WTC11 (cell line): Measurements from ENCODE around the gene RPRD1B. TPM values are rescaled to one million over a fixed set of nuclear protein-coding genes. Genes with fewer than 3 reads are reported as not detected.

Source experiments
- ATAC-seq: fragments of 200-7000 bp; cut with Tn5 transposase; 2 replicates; pipeline ENCODE4 v1.10.0; 2021; ENCODE audit warnings: mild to moderate bottlenecking, moderate library complexity
- Bru-seq: library from RNA; stranded (reverse); fragments of 400-500 nt; gene quantifications from one replicate; lab custom pipeline; 2021; lab: Mats Ljungman, UMichigan
- CTCF ChIA-PET: fragments of 300-600 bp; sonication (Branson Sonifier 250); formaldehyde crosslinking; loops from one replicate; lab custom pipeline; 2021; ENCODE audit warnings: antibody characterized with exemption; lab: Charles Lee
- POLR2A ChIA-PET: fragments of 350-600 bp; sonication (Branson Sonifier 250); formaldehyde crosslinking; loops from one replicate; lab custom pipeline; 2021; ENCODE audit warnings: antibody characterized with exemption; lab: Charles Lee
- DNase-seq: peaks from one replicate; pipeline ENCODE4 v3.0.0; 2021; ENCODE audit warnings: low spot score
- H3K27ac Mint-ChIP-seq: 2 replicates; pipeline ENCODE4 v1.8.0; 2021; ENCODE audit warnings: mixed read lengths
- H3K27me3 Mint-ChIP-seq: 2 replicates; pipeline ENCODE4 v1.8.0; 2021; ENCODE audit warnings: low read depth, mild to moderate bottlenecking, moderate library complexity, mixed read lengths
- H3K36me3 Mint-ChIP-seq: 2 replicates; pipeline ENCODE4 v1.8.0; 2021; ENCODE audit warnings: mixed read lengths
- H3K4me1 Mint-ChIP-seq: 2 replicates; pipeline ENCODE4 v1.8.0; 2022; ENCODE audit warnings: mixed read lengths
- H3K4me3 Mint-ChIP-seq: 2 replicates; pipeline ENCODE4 v1.8.0; 2021; ENCODE audit warnings: mild to moderate bottlenecking, moderate library complexity, mixed read lengths
- H3K9me3 Mint-ChIP-seq: 2 replicates; pipeline ENCODE4 v1.8.0; 2021; ENCODE audit warnings: mixed read lengths
- CREB1 ChIP-seq: sonication (generic); formaldehyde crosslinking; IDR thresholded peaks from 2 replicates; pipeline ENCODE4 v1.8.0; 2023; ENCODE audit warnings: mild to moderate bottlenecking, missing genetic modification reagents
- CREM ChIP-seq: sonication (generic); formaldehyde crosslinking; IDR thresholded peaks from 2 replicates; pipeline ENCODE4 v1.8.1; 2022; ENCODE audit warnings: mild to moderate bottlenecking, missing genetic modification reagents, moderate library complexity
- ETV6 ChIP-seq: sonication (generic); formaldehyde crosslinking; IDR thresholded peaks from 2 replicates; pipeline ENCODE4 v1.8.1; 2022; ENCODE audit warnings: mild to moderate bottlenecking, missing genetic modification reagents
- FOXK1 ChIP-seq: sonication (generic); formaldehyde crosslinking; IDR thresholded peaks from 2 replicates; pipeline ENCODE4 v1.8.0; 2022; ENCODE audit warnings: mild to moderate bottlenecking, moderate library complexity, missing genetic modification reagents
- FOXP1 ChIP-seq: sonication (generic); formaldehyde crosslinking; IDR thresholded peaks from 2 replicates; pipeline ENCODE4 v1.8.0; 2022; ENCODE audit warnings: missing genetic modification reagents, mild to moderate bottlenecking, moderate library complexity, borderline replicate concordance
- GABPB1 ChIP-seq: sonication (generic); formaldehyde crosslinking; IDR thresholded peaks from 2 replicates; pipeline ENCODE4 v1.8.1; 2023; ENCODE audit warnings: mild to moderate bottlenecking, missing genetic modification reagents
- GTF2I ChIP-seq: fragments of 250-450 bp; sonication (Bioruptor Pico); conservative IDR thresholded peaks from 2 replicates; pipeline ENCODE4 v1.4.0; 2021; ENCODE audit warnings: mild to moderate bottlenecking
- NFE2L1 ChIP-seq: sonication (generic); formaldehyde crosslinking; IDR thresholded peaks from 2 replicates; pipeline ENCODE4 v1.8.1; 2023; ENCODE audit warnings: missing genetic modification reagents
- NR2C2 ChIP-seq: sonication (generic); formaldehyde crosslinking; IDR thresholded peaks from 2 replicates; pipeline ENCODE4 v1.8.0; 2022; ENCODE audit warnings: mild to moderate bottlenecking, missing genetic modification reagents
- NR3C1 ChIP-seq: sonication (generic); formaldehyde crosslinking; conservative IDR thresholded peaks from 2 replicates; pipeline ENCODE4 v1.8.1; 2023; ENCODE audit warnings: low read depth, mild to moderate bottlenecking, missing genetic modification reagents
- SMAD4 ChIP-seq: sonication (generic); formaldehyde crosslinking; IDR thresholded peaks from 2 replicates; pipeline ENCODE4 v1.8.0; 2022; ENCODE audit warnings: mild to moderate bottlenecking, missing genetic modification reagents
- SP1 ChIP-seq: sonication (generic); formaldehyde crosslinking; conservative IDR thresholded peaks from 2 replicates; pipeline ENCODE4 v1.8.1; 2022; ENCODE audit warnings: missing genetic modification reagents
- TCF7 ChIP-seq: sonication (generic); formaldehyde crosslinking; IDR thresholded peaks from 2 replicates; pipeline ENCODE4 v1.8.0; 2022; ENCODE audit warnings: mild to moderate bottlenecking, low read depth, missing genetic modification reagents, moderate library complexity
- TEAD1 ChIP-seq: sonication (generic); formaldehyde crosslinking; IDR thresholded peaks from 2 replicates; pipeline ENCODE4 v1.8.0; 2022; ENCODE audit warnings: mild to moderate bottlenecking, missing genetic modification reagents
- ZNF232 ChIP-seq: sonication (generic); formaldehyde crosslinking; IDR thresholded peaks from 2 replicates; pipeline ENCODE4 v1.8.0; 2022; ENCODE audit warnings: mild to moderate bottlenecking, missing genetic modification reagents
- ZNF423 ChIP-seq: fragments of 250-450 bp; sonication (Bioruptor Pico); IDR thresholded peaks from 2 replicates; pipeline ENCODE4 v2.1.2; 2022; ENCODE audit warnings: mild to moderate bottlenecking, moderate library complexity
- long read RNA-seq, 3 experiments: library from RNA in 1 of 3; library from capped mRNA in 1 of 3; library from polyadenylated mRNA in 1 of 3; unstranded in 2 of 3; stranded (forward) in 1 of 3; transcript quantifications; one replicate each; pipeline ENCODE4 v2.0.0, GENCODE V29; 2021
- total RNA-seq: library from RNA; stranded (reverse); gene quantifications from 3 replicates; pipeline ENCODE4 v1.2.3, GENCODE V29; 2021
- TF ChIP-seq, protein P1 (sequence below): sonication (generic); formaldehyde crosslinking; IDR thresholded peaks from 2 replicates; pipeline ENCODE4 v1.8.0; 2022; ENCODE audit warnings: mild to moderate bottlenecking, missing genetic modification reagents
- TF ChIP-seq, protein P2 (sequence below): sonication (generic); formaldehyde crosslinking; IDR thresholded peaks from 2 replicates; pipeline ENCODE4 v1.8.0; 2023; ENCODE audit warnings: mild to moderate bottlenecking, missing genetic modification reagents
- TF ChIP-seq, protein P3 (sequence below): sonication (generic); formaldehyde crosslinking; IDR thresholded peaks from 2 replicates; pipeline ENCODE4 v1.8.1; 2022; ENCODE audit warnings: mild to moderate bottlenecking, moderate library complexity, missing genetic modification reagents
- TF ChIP-seq, protein P4 (sequence below): sonication (generic); formaldehyde crosslinking; IDR thresholded peaks from 2 replicates; pipeline ENCODE4 v1.8.0; 2022; ENCODE audit warnings: mild to moderate bottlenecking, missing genetic modification reagents
- TF ChIP-seq, protein P5 (sequence below): fragments of 250-450 bp; sonication (Bioruptor Pico); IDR thresholded peaks from 2 replicates; pipeline ENCODE4 v1.9.0; 2021; ENCODE audit warnings: mild to moderate bottlenecking
- TF ChIP-seq, protein P6 (sequence below): sonication (generic); formaldehyde crosslinking; IDR thresholded peaks from 2 replicates; pipeline ENCODE4 v1.8.0; 2023; ENCODE audit warnings: missing genetic modification reagents
- TF ChIP-seq, protein P7 (sequence below): sonication (generic); formaldehyde crosslinking; IDR thresholded peaks from 2 replicates; pipeline ENCODE4 v1.8.1; 2022; ENCODE audit warnings: low read depth, mild to moderate bottlenecking, moderate library complexity, missing genetic modification reagents, borderline replicate concordance

The RPRD1B gene, protein sequence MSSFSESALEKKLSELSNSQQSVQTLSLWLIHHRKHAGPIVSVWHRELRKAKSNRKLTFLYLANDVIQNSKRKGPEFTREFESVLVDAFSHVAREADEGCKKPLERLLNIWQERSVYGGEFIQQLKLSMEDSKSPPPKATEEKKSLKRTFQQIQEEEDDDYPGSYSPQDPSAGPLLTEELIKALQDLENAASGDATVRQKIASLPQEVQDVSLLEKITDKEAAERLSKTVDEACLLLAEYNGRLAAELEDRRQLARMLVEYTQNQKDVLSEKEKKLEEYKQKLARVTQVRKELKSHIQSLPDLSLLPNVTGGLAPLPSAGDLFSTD
- total RNA-seq (21.4 to 25.5 TPM (median 21.5 TPM) in 3 replicates), Bru-seq, nascent RNA (percentile 84 among the genes with signal in this experiment)
- long read RNA-seq, experiment 1, transcript RPRD1B-201 (7 exons, 3,874 nt): major isoform, 110 of 149 reads
- long read RNA-seq, experiment 1, partial matches to known transcripts: 2 of 149 reads
- long read RNA-seq, experiment 1, other reads (novel, unspliced or antisense): 37 of 149 reads
- long read RNA-seq, experiment 2, transcript RPRD1B-201 (7 exons, 3,874 nt): major isoform, 12 of 27 reads
- long read RNA-seq, experiment 2, partial matches to known transcripts: 5 of 27 reads
- long read RNA-seq, experiment 2, other reads (novel, unspliced or antisense): 10 of 27 reads
- long read RNA-seq, experiment 3, partial matches to known transcripts: 0 of 8 reads
- long read RNA-seq, experiment 3, other reads (novel, unspliced or antisense): 7 of 8 reads

DNA sequence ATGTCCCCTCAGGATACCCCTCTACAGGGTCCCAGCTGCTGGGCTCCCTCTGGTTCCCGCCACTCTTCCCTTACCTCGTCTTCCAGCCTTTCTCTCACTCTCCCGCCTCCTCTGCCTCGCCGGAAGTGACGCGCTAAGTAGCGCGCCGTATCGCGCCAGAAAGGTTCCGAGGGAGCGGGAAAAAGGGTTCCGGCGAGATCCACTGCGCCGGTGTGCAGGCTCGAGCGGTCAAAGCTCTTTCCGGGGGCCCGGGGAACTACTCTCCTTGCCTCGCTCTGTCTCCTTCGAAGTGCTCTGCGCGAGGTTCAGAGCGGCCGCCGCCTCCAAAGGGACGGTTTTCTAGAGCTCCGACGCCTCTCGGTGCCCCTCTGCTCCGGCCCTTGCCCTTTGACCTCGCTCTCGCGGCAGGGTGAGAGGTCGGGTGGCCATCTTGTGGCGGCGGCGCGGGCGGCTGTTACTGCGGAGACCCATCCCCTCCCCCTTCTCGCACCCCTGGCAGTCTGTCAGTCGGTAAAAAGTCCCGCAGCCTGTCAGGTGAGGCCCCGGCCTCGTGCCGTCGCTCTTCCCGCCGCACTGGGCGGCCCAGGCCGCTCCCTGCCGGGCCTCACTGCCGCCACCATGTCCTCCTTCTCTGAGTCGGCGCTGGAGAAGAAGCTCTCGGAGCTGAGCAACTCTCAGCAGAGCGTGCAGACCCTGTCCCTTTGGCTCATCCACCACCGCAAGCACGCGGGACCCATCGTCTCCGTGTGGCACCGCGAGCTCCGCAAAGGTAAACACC lies at the start of gene RPRD1B, which contains the start of gene TTI1:
TSS of gene RPRD1B (plus strand) at position 417 of the 778 bp plus-strand sequence. CDS start at position 619, 202 bp downstream.
TSS of gene TTI1 (minus strand) at position 127 of the 778 bp plus-strand sequence. CDS start 19,640 bp downstream, outside the sequence.
- ChIA-PET CTCF (interaction anchor here (1.0 to 2.4 kb wide), 5 partner anchors 13 to 458 kb away, joined by 3 to 8 read pairs (median 4); no protein-coding TSS in a partner anchor), POLR2A (interaction anchor here (1.6 kb wide), 1 partner anchor 11 kb away, joined by 6 read pairs; no protein-coding TSS in a partner anchor)
- Mint-ChIP-seq H3K36me3 (peaks cover 22% of the 10 kb centered on the region), H3K27me3 (no peaks in the 10 kb centered on the region), H3K4me3 (peak within 1 kb of the TSS; percentile 94), H3K4me1 (peaks cover 45% of the 10 kb centered on the region), H3K9me3 (no peaks in the 10 kb centered on the region), H3K27ac (peak within 1 kb of the TSS; percentile 96)
- ATAC-seq (peak; percentile 83), DNase-seq (peak; percentile 89)
- TF ChIP-seq ZNF423 (CRISPR knock-in tag): no peak
- TF ChIP-seq, protein P1, sequence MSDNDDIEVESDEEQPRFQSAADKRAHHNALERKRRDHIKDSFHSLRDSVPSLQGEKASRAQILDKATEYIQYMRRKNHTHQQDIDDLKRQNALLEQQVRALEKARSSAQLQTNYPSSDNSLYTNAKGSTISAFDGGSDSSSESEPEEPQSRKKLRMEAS (CRISPR knock-in tag): peak; percentile 51
- TF ChIP-seq NFE2L1 (CRISPR knock-in tag): peak; percentile 42; the same call in 1 of the 2 replicates
- peak; percentile 91 for TF ChIP-seq GABPB1 (CRISPR knock-in tag)
- TF ChIP-seq TCF7 (CRISPR knock-in tag): 0 out of 2 replicates have a peak, but pooled peaks have one; percentile 49
- TF ChIP-seq, protein P2, sequence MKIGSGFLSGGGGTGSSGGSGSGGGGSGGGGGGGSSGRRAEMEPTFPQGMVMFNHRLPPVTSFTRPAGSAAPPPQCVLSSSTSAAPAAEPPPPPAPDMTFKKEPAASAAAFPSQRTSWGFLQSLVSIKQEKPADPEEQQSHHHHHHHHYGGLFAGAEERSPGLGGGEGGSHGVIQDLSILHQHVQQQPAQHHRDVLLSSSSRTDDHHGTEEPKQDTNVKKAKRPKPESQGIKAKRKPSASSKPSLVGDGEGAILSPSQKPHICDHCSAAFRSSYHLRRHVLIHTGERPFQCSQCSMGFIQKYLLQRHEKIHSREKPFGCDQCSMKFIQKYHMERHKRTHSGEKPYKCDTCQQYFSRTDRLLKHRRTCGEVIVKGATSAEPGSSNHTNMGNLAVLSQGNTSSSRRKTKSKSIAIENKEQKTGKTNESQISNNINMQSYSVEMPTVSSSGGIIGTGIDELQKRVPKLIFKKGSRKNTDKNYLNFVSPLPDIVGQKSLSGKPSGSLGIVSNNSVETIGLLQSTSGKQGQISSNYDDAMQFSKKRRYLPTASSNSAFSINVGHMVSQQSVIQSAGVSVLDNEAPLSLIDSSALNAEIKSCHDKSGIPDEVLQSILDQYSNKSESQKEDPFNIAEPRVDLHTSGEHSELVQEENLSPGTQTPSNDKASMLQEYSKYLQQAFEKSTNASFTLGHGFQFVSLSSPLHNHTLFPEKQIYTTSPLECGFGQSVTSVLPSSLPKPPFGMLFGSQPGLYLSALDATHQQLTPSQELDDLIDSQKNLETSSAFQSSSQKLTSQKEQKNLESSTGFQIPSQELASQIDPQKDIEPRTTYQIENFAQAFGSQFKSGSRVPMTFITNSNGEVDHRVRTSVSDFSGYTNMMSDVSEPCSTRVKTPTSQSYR (CRISPR knock-in tag): peak; percentile 68; the same call in 1 of the 2 replicates
- TF ChIP-seq CREB1 (CRISPR knock-in tag): peak; percentile 88; the same call in 1 of the 2 replicates
- peak; percentile 96 for TF ChIP-seq NR2C2 (CRISPR knock-in tag)
- TF ChIP-seq SP1 (CRISPR knock-in tag): peak; percentile 48
- TF ChIP-seq, protein P3, sequence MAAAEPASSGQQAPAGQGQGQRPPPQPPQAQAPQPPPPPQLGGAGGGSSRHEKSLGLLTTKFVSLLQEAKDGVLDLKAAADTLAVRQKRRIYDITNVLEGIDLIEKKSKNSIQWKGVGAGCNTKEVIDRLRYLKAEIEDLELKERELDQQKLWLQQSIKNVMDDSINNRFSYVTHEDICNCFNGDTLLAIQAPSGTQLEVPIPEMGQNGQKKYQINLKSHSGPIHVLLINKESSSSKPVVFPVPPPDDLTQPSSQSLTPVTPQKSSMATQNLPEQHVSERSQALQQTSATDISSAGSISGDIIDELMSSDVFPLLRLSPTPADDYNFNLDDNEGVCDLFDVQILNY (CRISPR knock-in tag): peak; percentile 93
- peak; percentile 23; the same call in 1 of the 2 replicates for TF ChIP-seq FOXP1 (CRISPR knock-in tag)
- TF ChIP-seq TEAD1 (CRISPR knock-in tag): peak; percentile 70; the same call in 1 of the 2 replicates
- TF ChIP-seq, protein P4, sequence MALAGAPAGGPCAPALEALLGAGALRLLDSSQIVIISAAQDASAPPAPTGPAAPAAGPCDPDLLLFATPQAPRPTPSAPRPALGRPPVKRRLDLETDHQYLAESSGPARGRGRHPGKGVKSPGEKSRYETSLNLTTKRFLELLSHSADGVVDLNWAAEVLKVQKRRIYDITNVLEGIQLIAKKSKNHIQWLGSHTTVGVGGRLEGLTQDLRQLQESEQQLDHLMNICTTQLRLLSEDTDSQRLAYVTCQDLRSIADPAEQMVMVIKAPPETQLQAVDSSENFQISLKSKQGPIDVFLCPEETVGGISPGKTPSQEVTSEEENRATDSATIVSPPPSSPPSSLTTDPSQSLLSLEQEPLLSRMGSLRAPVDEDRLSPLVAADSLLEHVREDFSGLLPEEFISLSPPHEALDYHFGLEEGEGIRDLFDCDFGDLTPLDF (CRISPR knock-in tag): peak; percentile 89; the same call in 1 of the 2 replicates
- peak; percentile 93 for TF ChIP-seq ETV6 (CRISPR knock-in tag)
- peak; percentile 98 for TF ChIP-seq CREM (CRISPR knock-in tag)
- TF ChIP-seq, protein P5, sequence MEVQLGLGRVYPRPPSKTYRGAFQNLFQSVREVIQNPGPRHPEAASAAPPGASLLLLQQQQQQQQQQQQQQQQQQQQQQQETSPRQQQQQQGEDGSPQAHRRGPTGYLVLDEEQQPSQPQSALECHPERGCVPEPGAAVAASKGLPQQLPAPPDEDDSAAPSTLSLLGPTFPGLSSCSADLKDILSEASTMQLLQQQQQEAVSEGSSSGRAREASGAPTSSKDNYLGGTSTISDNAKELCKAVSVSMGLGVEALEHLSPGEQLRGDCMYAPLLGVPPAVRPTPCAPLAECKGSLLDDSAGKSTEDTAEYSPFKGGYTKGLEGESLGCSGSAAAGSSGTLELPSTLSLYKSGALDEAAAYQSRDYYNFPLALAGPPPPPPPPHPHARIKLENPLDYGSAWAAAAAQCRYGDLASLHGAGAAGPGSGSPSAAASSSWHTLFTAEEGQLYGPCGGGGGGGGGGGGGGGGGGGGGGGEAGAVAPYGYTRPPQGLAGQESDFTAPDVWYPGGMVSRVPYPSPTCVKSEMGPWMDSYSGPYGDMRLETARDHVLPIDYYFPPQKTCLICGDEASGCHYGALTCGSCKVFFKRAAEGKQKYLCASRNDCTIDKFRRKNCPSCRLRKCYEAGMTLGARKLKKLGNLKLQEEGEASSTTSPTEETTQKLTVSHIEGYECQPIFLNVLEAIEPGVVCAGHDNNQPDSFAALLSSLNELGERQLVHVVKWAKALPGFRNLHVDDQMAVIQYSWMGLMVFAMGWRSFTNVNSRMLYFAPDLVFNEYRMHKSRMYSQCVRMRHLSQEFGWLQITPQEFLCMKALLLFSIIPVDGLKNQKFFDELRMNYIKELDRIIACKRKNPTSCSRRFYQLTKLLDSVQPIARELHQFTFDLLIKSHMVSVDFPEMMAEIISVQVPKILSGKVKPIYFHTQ: no peak
- TF ChIP-seq, protein P6, sequence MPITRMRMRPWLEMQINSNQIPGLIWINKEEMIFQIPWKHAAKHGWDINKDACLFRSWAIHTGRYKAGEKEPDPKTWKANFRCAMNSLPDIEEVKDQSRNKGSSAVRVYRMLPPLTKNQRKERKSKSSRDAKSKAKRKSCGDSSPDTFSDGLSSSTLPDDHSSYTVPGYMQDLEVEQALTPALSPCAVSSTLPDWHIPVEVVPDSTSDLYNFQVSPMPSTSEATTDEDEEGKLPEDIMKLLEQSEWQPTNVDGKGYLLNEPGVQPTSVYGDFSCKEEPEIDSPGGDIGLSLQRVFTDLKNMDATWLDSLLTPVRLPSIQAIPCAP (CRISPR knock-in tag): peak; percentile 81; the same call in 1 of the 2 replicates
- no peak for TF ChIP-seq NR3C1 (CRISPR knock-in tag)
- TF ChIP-seq GTF2I (CRISPR knock-in tag): no peak
- TF ChIP-seq FOXK1 (CRISPR knock-in tag): peak; percentile 66
- TF ChIP-seq, protein P7, sequence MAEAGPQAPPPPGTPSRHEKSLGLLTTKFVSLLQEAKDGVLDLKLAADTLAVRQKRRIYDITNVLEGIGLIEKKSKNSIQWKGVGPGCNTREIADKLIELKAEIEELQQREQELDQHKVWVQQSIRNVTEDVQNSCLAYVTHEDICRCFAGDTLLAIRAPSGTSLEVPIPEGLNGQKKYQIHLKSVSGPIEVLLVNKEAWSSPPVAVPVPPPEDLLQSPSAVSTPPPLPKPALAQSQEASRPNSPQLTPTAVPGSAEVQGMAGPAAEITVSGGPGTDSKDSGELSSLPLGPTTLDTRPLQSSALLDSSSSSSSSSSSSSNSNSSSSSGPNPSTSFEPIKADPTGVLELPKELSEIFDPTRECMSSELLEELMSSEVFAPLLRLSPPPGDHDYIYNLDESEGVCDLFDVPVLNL (CRISPR knock-in tag): peak; percentile 64
- TF ChIP-seq ZNF232: peak; percentile 76; the same call in 1 of the 2 replicates
- no peak for TF ChIP-seq SMAD4 (CRISPR knock-in tag)
